Epithelial cell of esophagus (primary cell): ENCODE measurements around the gene RSPO4.
"Not testable (repeated sequence)": the region's sequence is repeated elsewhere in the genome, so short reads cannot be mapped to it uniquely, and the experiment has no call there.

Source experiments
- DNase-seq: peaks from one replicate; pipeline ENCODE4 v3.0.0; 2010; ENCODE audit warnings: low read depth
- H3K4me3 ChIP-seq: 2 replicates; pipeline ENCODE4 v1.5.1; 2011; ENCODE audit warnings: mild to moderate bottlenecking, low read length, control low read depth
- TF ChIP-seq, protein P1 (sequence below): IDR thresholded peaks from 2 replicates; pipeline ENCODE4 v1.5.1; 2011; ENCODE audit warnings: low read depth, mild to moderate bottlenecking, low read length, control low read depth, inconsistent platforms; ENCODE audit not compliant: insufficient read depth; ENCODE audit errors: missing control alignments

RSPO4 gene

DNA sequence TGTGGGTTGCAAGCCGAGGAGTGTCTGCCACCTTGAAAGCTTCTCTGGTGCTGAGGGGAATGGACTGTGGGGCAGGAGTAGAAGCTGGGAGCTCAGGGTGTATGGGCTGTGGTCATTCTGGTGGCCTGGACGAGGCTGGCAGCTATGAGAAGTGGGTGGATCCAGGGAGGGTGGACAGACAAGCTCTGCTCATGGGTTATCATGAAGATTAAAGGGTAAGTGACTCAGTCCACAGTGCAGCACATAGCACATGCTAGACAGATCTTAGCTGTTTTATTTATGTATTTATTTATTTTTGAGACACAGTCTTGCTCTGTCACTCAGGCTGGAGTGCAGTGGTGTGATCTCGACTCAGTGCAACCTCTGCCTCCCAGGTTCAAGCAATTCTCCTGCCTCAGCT lies 13.8 kb downstream of the RSPO4 start:
- no peak for DNase-seq
- H3K4me3 ChIP-seq = no peak overlapping the region
- TF ChIP-seq, protein P1, sequence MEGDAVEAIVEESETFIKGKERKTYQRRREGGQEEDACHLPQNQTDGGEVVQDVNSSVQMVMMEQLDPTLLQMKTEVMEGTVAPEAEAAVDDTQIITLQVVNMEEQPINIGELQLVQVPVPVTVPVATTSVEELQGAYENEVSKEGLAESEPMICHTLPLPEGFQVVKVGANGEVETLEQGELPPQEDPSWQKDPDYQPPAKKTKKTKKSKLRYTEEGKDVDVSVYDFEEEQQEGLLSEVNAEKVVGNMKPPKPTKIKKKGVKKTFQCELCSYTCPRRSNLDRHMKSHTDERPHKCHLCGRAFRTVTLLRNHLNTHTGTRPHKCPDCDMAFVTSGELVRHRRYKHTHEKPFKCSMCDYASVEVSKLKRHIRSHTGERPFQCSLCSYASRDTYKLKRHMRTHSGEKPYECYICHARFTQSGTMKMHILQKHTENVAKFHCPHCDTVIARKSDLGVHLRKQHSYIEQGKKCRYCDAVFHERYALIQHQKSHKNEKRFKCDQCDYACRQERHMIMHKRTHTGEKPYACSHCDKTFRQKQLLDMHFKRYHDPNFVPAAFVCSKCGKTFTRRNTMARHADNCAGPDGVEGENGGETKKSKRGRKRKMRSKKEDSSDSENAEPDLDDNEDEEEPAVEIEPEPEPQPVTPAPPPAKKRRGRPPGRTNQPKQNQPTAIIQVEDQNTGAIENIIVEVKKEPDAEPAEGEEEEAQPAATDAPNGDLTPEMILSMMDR = no peak

DNA sequence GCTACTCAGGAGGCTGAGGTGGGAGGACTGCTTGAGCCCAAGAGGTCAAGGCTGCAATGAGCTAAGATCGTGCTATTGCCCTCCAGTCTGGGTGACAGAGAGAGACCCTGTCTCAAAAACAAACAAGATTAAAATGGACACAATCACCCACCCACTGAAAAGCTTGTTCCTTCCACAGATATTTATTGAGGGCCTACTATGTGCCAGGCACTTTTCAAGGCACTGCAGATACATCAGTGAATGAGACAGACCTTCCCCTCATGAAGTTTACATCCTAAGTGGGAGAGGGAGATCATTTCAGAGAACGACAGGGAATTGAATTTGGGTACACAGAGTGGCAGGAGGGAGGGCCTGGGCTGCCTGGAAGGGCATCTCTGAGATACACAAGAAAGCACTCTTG lies 14.4 kb downstream of the RSPO4 start:
- no peak overlapping the region for H3K4me3 ChIP-seq
- TF ChIP-seq, protein P1 = no peak
- DNase-seq = no peak

DNA sequence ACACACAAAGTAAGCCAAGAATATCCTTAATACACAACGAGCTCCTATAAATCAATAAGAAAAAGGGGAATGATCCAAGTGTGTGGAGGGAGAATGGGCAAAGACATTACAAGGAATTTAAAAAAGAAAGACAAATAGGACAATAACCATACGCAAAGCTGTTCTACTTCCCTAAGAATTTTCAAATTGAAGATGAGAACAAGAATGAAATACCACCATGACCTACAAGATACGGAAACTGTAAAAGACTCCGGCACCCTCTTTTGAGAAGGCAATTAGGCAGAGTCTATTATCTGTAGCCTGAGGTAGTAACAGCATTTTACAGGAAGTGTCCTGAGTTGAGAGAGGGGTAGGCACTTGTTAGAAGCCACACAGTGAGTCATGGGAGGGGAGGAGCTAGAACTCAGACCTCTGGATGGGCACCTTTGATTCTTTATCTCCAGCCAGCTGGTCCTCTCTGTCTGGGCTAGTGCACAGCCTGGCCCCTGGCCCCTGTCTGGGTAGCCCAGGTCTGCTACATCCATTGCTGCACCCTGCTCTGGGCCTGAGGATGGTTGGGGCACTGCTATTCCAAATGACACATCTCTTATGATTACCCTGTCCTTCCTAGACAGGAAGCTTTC lies 15.3 kb downstream of the RSPO4 start:
- peak; percentile 19 for DNase-seq
- TF ChIP-seq, protein P1 = no peak
- H3K4me3 ChIP-seq = no peak overlapping the region

DNA sequence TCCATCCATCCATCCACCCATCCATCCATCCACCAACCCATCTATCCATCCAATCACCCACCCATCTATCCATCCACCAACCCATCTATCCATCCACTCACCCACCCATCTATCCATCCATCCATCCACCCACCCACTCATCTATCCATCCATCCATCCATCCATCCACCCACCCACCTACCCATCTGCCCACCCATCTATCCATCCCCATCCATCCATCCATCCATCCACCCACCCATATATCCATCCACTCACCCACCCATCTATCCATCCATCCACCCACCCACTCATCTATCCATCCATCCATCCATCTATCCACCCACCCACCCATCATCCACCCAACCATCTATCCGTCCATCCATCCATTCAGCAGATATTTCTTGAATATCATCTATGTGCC lies 17.1 kb downstream of the RSPO4 start:
- H3K4me3 ChIP-seq, DNase-seq: not testable (repeated sequence)

DNA sequence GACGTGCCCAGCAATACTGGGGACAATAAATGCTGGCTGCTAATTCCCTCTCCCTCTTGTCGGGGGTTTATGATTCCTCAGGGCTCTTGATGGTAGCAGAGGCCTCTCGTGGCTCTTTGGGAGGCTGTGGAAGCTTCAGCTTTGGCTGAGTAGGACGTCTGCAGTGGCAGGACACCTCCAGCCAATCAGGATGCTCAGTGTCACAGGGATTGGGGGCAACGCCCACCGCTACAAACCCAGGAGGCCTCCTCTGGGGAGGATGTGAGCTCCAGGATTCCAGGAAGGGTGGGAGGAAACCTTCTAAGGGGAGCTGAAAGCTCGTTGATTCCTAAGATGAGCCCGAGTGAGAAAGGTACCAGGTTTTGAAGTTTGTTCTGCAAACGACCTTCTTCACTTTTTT lies 19.4 kb downstream of the RSPO4 start:
- DNase-seq = no peak

DNA sequence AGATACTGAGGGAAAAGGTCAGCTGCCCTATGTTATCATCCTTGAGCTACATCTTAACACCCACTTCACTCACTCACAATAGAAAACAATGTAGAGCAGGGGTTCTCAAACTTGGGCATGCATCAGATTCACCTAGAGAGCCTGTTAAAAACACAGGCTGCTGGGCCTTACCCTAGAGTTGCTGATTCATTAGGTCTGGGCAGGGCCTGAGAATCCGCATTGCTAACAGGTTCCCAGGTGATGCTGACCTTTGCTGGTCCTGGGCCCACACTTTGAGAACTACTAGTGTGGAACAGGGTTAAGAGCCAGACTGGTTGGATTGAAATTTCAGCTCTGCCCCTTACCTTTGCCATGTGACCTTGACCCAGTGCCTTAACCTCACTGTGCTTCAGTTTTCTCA lies 25.1 kb downstream of the RSPO4 start:
- no peak overlapping the region for H3K4me3 ChIP-seq
- TF ChIP-seq, protein P1 = no peak
- DNase-seq = no peak

More for the DNA sequence above, 19.4 kb downstream of the RSPO4 start:
- no peak overlapping the region for H3K4me3 ChIP-seq
- TF ChIP-seq, protein P1 = no peak

DNA sequence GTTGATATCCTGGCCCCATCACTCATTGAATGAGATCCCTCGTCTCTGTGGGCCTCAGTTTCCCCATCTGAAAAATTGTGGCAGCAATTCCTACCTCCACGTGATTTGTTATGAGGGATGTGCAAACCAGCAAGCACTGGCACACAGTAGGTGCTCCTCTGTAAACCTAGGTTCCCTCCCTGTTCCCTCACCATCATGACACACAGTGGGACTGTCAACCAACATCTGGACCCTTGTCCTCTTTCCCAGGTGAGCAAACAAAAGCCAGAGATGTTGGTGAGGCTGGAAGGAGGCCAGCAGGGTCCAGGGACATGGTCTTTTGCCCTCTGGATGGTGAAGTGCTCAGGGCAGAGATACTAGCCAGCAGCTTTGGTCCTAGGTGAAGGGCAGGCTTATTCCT lies 26.1 kb downstream of the RSPO4 start:
- TF ChIP-seq, protein P1 = no peak
- DNase-seq = no peak
- no peak overlapping the region for H3K4me3 ChIP-seq
